HepG2 (cell line): ENCODE results near the gene MAP3K8. TPM values are rescaled to one million over a fixed set of nuclear protein-coding genes. Genes with fewer than 3 reads are reported as not detected.
A peak's percentile ranks its signal among the peaks of the same experiment; 100 is the strongest.

ENCODE experiments used
- ATF7-NPFF ChIP-seq: sonication (generic); formaldehyde crosslinking; IDR thresholded peaks from 2 replicates; pipeline ENCODE4 v1.8.1; 2023; ENCODE audit warnings: mild to moderate bottlenecking, low read depth, missing genetic modification reagents, moderate library complexity
- CBFB ChIP-seq: sonication (generic); formaldehyde crosslinking; IDR thresholded peaks from 2 replicates; pipeline ENCODE4 v1.4.0; 2020; ENCODE audit warnings: missing genetic modification reagents
- HDAC1 ChIP-seq: sonication (generic); formaldehyde crosslinking; IDR thresholded peaks from 2 replicates; pipeline ENCODE4 v1.5.1; 2020; ENCODE audit warnings: mild to moderate bottlenecking, missing genetic modification reagents
- HNF1B ChIP-seq: sonication (generic); formaldehyde crosslinking; IDR thresholded peaks from 2 replicates; pipeline ENCODE4 v1.5.1; 2020; ENCODE audit warnings: mild to moderate bottlenecking, moderate library complexity, missing genetic modification reagents
- KDM5A ChIP-seq: fragments of 200-600 bp; sonication (generic); IDR thresholded peaks from 2 replicates; pipeline ENCODE4 v1.7.0; 2018; ENCODE audit warnings: antibody characterized with exemption, mild to moderate bottlenecking, low read length, borderline replicate concordance
- MYNN ChIP-seq: sonication (generic); formaldehyde crosslinking; IDR thresholded peaks from 2 replicates; pipeline ENCODE4 v1.4.0; 2020; ENCODE audit warnings: mild to moderate bottlenecking, low read depth, missing genetic modification reagents
- NCOA5 ChIP-seq: sonication (generic); formaldehyde crosslinking; IDR thresholded peaks from 2 replicates; pipeline ENCODE4 v1.4.0; 2020; ENCODE audit warnings: missing genetic modification reagents
- SALL1 ChIP-seq: sonication (generic); formaldehyde crosslinking; IDR thresholded peaks from 2 replicates; pipeline ENCODE4 v1.8.0; 2022; ENCODE audit warnings: mild to moderate bottlenecking, missing genetic modification reagents
- TBX2 ChIP-seq: sonication (generic); formaldehyde crosslinking; IDR thresholded peaks from 2 replicates; pipeline ENCODE4 v1.5.0; 2020; ENCODE audit warnings: missing genetic modification reagents, mild to moderate bottlenecking, borderline replicate concordance
- TBX3 ChIP-seq: fragments of 450-650 bp; IDR thresholded peaks from 2 replicates; pipeline ENCODE4 v1.6.1; 2017; ENCODE audit warnings: antibody characterized with exemption, mild to moderate bottlenecking, inconsistent platforms, borderline replicate concordance
- TP53 ChIP-seq: sonication (generic); formaldehyde crosslinking; conservative IDR thresholded peaks from 2 replicates; pipeline ENCODE4 v1.4.0; 2020; ENCODE audit warnings: missing genetic modification reagents
- XRCC5 ChIP-seq: fragments of 200-400 bp; formaldehyde crosslinking; optimal IDR thresholded peaks from 2 replicates; pipeline ENCODE3; 2017; ENCODE audit warnings: mild to moderate bottlenecking, low read length
- ZFP36L1 ChIP-seq: sonication (generic); formaldehyde crosslinking; IDR thresholded peaks from 2 replicates; pipeline ENCODE4 v1.8.0; 2022; ENCODE audit warnings: mild to moderate bottlenecking, missing genetic modification reagents, moderate library complexity
- ZNF296 ChIP-seq: sonication (generic); formaldehyde crosslinking; conservative IDR thresholded peaks from 2 replicates; pipeline ENCODE4 v1.5.0; 2020; ENCODE audit warnings: mild to moderate bottlenecking, missing genetic modification reagents
- ZNF503 ChIP-seq: sonication (generic); formaldehyde crosslinking; IDR thresholded peaks from 2 replicates; pipeline ENCODE4 v1.4.0; 2020; ENCODE audit warnings: missing genetic modification reagents
- ZNF615 ChIP-seq: sonication (generic); formaldehyde crosslinking; IDR thresholded peaks from 2 replicates; pipeline ENCODE4 v1.5.0; 2020; ENCODE audit warnings: mild to moderate bottlenecking, missing genetic modification reagents, borderline replicate concordance
- polyA plus RNA-seq, 8 experiments: library from polyadenylated mRNA; depleted of rRNA in 3 of 8; stranded (reverse) in 7 of 8; unstranded in 1 of 8; fragments of >200 nt; fragmentation: Illumina TruSeq in 4 of 8; extraction: Trizol in 4 of 8; gene quantifications; 2 replicates each; pipeline versions ENCODE4 v1.2.1 to v1.2.3, GENCODE V29; 2011 to 2016; ENCODE audit warnings: low read depth in 4 of 8, missing spikeins in 1 of 8, mixed read lengths in 1 of 8; ENCODE audit not compliant: insufficient read depth in 1 of 8
- total RNA-seq, 5 experiments: library from RNA; depleted of rRNA; stranded (reverse); fragments of >200 nt; fragmentation: Illumina TruSeq; extraction: Trizol; gene quantifications; 2 replicates each; pipeline ENCODE4 v1.2.3, GENCODE V29; 2016; ENCODE audit warnings: low read depth in 1 of 5
- TF ChIP-seq, protein P1 (sequence below): sonication (generic); formaldehyde crosslinking; IDR thresholded peaks from 2 replicates; pipeline ENCODE4 v1.5.1; 2020; ENCODE audit warnings: mild to moderate bottlenecking, missing genetic modification reagents, moderate library complexity
- TF ChIP-seq, protein P2 (sequence below): sonication (generic); formaldehyde crosslinking; IDR thresholded peaks from 2 replicates; pipeline ENCODE4 v1.8.0; 2022; ENCODE audit warnings: missing genetic modification reagents, mild to moderate bottlenecking, moderate library complexity, borderline replicate concordance

The MAP3K8 gene
- total and polyA plus RNA-seq, 2 of the 13 experiments (the other 11 are each of a cell fraction or from before 2014, with no cell fraction given): 19.3 to 37.9 TPM

DNA sequence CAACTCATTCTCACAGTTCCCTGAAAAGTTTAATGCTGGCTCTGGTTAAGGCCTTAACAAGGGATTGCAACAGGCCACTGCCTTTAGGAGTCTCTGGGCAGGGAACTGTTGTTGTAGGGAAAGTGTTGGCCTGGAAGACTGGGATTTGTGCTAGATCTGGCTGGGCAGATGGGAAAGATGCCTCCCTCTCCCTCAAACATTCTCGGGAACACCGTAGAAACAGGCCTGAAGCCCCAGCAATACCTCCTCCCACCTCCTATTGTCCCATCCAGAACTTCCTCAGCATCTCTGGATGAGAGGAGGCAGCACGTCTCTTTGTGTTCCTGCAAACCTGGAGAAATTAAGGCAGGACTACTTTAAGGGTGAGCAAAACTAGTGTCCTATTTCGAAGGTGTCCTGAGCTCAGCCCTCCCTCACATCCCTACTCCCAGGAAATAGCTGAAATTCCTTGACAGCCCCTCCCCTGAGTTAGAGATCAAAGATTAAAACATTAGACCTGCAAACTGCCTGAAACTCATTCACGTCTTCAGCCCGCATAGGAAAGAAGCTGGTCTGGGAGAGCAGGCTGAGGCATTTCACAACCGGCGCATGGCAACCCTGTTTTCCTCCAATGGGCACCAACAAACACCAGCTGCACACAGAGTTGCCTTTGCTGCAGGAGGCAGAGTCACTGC, 10.9 kb upstream of the MAP3K8 start (continued):
- peak; percentile 54 for TF ChIP-seq XRCC5
- TF ChIP-seq, protein P1, sequence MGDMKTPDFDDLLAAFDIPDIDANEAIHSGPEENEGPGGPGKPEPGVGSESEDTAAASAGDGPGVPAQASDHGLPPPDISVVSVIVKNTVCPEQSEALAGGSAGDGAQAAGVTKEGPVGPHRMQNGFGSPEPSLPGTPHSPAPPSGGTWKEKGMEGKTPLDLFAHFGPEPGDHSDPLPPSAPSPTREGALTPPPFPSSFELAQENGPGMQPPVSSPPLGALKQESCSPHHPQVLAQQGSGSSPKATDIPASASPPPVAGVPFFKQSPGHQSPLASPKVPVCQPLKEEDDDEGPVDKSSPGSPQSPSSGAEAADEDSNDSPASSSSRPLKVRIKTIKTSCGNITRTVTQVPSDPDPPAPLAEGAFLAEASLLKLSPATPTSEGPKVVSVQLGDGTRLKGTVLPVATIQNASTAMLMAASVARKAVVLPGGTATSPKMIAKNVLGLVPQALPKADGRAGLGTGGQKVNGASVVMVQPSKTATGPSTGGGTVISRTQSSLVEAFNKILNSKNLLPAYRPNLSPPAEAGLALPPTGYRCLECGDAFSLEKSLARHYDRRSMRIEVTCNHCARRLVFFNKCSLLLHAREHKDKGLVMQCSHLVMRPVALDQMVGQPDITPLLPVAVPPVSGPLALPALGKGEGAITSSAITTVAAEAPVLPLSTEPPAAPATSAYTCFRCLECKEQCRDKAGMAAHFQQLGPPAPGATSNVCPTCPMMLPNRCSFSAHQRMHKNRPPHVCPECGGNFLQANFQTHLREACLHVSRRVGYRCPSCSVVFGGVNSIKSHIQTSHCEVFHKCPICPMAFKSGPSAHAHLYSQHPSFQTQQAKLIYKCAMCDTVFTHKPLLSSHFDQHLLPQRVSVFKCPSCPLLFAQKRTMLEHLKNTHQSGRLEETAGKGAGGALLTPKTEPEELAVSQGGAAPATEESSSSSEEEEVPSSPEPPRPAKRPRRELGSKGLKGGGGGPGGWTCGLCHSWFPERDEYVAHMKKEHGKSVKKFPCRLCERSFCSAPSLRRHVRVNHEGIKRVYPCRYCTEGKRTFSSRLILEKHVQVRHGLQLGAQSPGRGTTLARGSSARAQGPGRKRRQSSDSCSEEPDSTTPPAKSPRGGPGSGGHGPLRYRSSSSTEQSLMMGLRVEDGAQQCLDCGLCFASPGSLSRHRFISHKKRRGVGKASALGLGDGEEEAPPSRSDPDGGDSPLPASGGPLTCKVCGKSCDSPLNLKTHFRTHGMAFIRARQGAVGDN: peak; percentile 22; the same call in 1 of the 2 replicates
- TF ChIP-seq HNF1B (CRISPR knock-in tag): peak; percentile 66; the same call in 1 of the 2 replicates
- TF ChIP-seq TBX2: peak; percentile 78
- no peak for TF ChIP-seq NCOA5
- peak; percentile 79 for TF ChIP-seq SALL1 (CRISPR knock-in tag)
- no peak for TF ChIP-seq TBX3
- TF ChIP-seq TP53 (CRISPR knock-in tag): no peak
- no peak for TF ChIP-seq ZNF615 (CRISPR knock-in tag)
- peak; percentile 51; the same call in 1 of the 2 replicates for TF ChIP-seq HDAC1 (CRISPR knock-in tag)
- TF ChIP-seq ZNF503 (CRISPR knock-in tag): 0 out of 2 replicates have a peak, but pooled peaks have one; percentile 21
- TF ChIP-seq ZFP36L1 (CRISPR knock-in tag): no peak
- no peak for TF ChIP-seq MYNN (CRISPR knock-in tag)
- no peak for TF ChIP-seq ZNF296 (CRISPR knock-in tag)
- TF ChIP-seq CBFB: no peak
- no peak for TF ChIP-seq ATF7-NPFF (CRISPR knock-in tag)
- no peak for TF ChIP-seq KDM5A
- TF ChIP-seq, protein P2, sequence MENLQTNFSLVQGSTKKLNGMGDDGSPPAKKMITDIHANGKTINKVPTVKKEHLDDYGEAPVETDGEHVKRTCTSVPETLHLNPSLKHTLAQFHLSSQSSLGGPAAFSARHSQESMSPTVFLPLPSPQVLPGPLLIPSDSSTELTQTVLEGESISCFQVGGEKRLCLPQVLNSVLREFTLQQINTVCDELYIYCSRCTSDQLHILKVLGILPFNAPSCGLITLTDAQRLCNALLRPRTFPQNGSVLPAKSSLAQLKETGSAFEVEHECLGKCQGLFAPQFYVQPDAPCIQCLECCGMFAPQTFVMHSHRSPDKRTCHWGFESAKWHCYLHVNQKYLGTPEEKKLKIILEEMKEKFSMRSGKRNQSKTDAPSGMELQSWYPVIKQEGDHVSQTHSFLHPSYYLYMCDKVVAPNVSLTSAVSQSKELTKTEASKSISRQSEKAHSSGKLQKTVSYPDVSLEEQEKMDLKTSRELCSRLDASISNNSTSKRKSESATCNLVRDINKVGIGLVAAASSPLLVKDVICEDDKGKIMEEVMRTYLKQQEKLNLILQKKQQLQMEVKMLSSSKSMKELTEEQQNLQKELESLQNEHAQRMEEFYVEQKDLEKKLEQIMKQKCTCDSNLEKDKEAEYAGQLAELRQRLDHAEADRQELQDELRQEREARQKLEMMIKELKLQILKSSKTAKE (CRISPR knock-in tag): no peak
